GM23338 (cell line): ENCODE data around the gene TMEM106C. TPM values are rescaled to one million over a fixed set of nuclear protein-coding genes. Genes with fewer than 3 reads are reported as not detected.

Experiments
- ATAC-seq: fragments of 200-7000 bp; cut with Tn5 transposase; 3 replicates; pipeline ENCODE4 v1.9.1; 2020
- DNase-seq: peaks from one replicate; pipeline ENCODE4 v3.0.0-alpha.2; 2015; ENCODE audit warnings: low spot score
- H2AFZ ChIP-seq: fragments of 200-600 bp; sonication (generic); 2 replicates; pipeline ENCODE4 v1.8.0; 2016; ENCODE audit warnings: antibody characterized with exemption, mild to moderate bottlenecking, moderate library complexity
- H3F3A ChIP-seq: fragments of 200-600 bp; sonication (generic); replicated peaks from 2 replicates; pipeline ENCODE4 v1.8.0; 2017; ENCODE audit warnings: antibody characterized with exemption, mixed run types, low read depth
- H3K27ac ChIP-seq: fragments of 200-600 bp; sonication (generic); 2 replicates; pipeline ENCODE4 v1.6.1; 2016; ENCODE audit warnings: low read depth
- H3K27me3 ChIP-seq: fragments of 200-600 bp; sonication (generic); 2 replicates; pipeline ENCODE4 v1.8.0; 2016; ENCODE audit warnings: mild to moderate bottlenecking, mixed run types, moderate library complexity; ENCODE audit not compliant: insufficient read depth
- H3K36me3 ChIP-seq: fragments of 200-600 bp; sonication (generic); 2 replicates; pipeline ENCODE4 v1.8.0; 2016; ENCODE audit warnings: mild to moderate bottlenecking; ENCODE audit not compliant: insufficient read depth
- H3K4me1 ChIP-seq: fragments of 200-600 bp; sonication (generic); 2 replicates; pipeline ENCODE4 v1.8.0; 2016; ENCODE audit warnings: mild to moderate bottlenecking, moderate library complexity; ENCODE audit not compliant: insufficient read depth
- H3K4me2 ChIP-seq: fragments of 200-600 bp; sonication (generic); 2 replicates; pipeline ENCODE4 v1.7.1; 2017; ENCODE audit warnings: mixed run types
- H3K4me3 ChIP-seq: fragments of 200-600 bp; sonication (generic); 2 replicates; pipeline ENCODE4 v1.6.1; 2016; ENCODE audit warnings: mixed run types
- H3K79me2 ChIP-seq: fragments of 200-600 bp; sonication (generic); replicated peaks from 2 replicates; pipeline ENCODE4 v1.8.0; 2017; ENCODE audit warnings: mild to moderate bottlenecking; ENCODE audit not compliant: insufficient read depth
- H3K9me2 ChIP-seq: fragments of 200-600 bp; sonication (generic); 2 replicates; pipeline ENCODE4 v1.8.0; 2017; ENCODE audit not compliant: insufficient read depth
- H4K20me1 ChIP-seq: fragments of 200-600 bp; sonication (generic); replicated peaks from 2 replicates; pipeline ENCODE4 v1.8.0; 2017; ENCODE audit warnings: mild to moderate bottlenecking; ENCODE audit not compliant: insufficient read depth
- H3K27ac Mint-ChIP-seq: 2 replicates; pipeline ENCODE4 v1.8.0; 2020; ENCODE audit warnings: inconsistent platforms, mild to moderate bottlenecking, moderate library complexity, mixed read lengths
- H3K27me3 Mint-ChIP-seq: 3 replicates; pipeline ENCODE4 v1.8.0; 2022; ENCODE audit warnings: low read depth, mild to moderate bottlenecking, moderate library complexity, mixed read lengths, inconsistent platforms; ENCODE audit not compliant: insufficient read depth, poor library complexity
- H3K36me3 Mint-ChIP-seq: 3 replicates; pipeline ENCODE4 v1.8.0; 2021; ENCODE audit warnings: low read depth, mild to moderate bottlenecking, inconsistent platforms, moderate library complexity, mixed read lengths
- H3K4me1 Mint-ChIP-seq: 3 replicates; pipeline ENCODE4 v1.8.0; 2020; ENCODE audit warnings: mild to moderate bottlenecking, inconsistent platforms, mixed read lengths
- H3K4me3 Mint-ChIP-seq: 3 replicates; pipeline ENCODE4 v1.8.0; 2021; ENCODE audit warnings: moderate library complexity, mild to moderate bottlenecking, inconsistent platforms, mixed read lengths
- H3K9me3 Mint-ChIP-seq: 3 replicates; pipeline ENCODE4 v1.8.0; 2020; ENCODE audit warnings: moderate library complexity, mild to moderate bottlenecking, inconsistent platforms, mixed read lengths
- EZH2phosphoT487 ChIP-seq: fragments of 200-600 bp; sonication (generic); IDR thresholded peaks from one replicate; pipeline ENCODE4 v1.8.1; 2018; ENCODE audit warnings: antibody characterized with exemption; ENCODE audit not compliant: unreplicated experiment
- JUNB ChIP-seq: IDR thresholded peaks from one replicate; pipeline ENCODE4 v1.6.1; 2016; ENCODE audit warnings: antibody characterized with exemption; ENCODE audit not compliant: unreplicated experiment
- ZNF114 ChIP-seq: fragments of 250-450 bp; sonication (Bioruptor Pico); IDR thresholded peaks from 2 replicates; pipeline ENCODE4 v1.5.0; 2020; ENCODE audit warnings: mild to moderate bottlenecking, moderate library complexity
- ZNF462 ChIP-seq: fragments of 250-450 bp; sonication (Bioruptor Pico); IDR thresholded peaks from 2 replicates; pipeline ENCODE4 v1.5.0; 2020; ENCODE audit warnings: mild to moderate bottlenecking, moderate library complexity
- polyA plus RNA-seq: library from polyadenylated mRNA; unstranded; fragments of >200 nt; fragmentation: Nextera tagmentation; extraction: Ambion mirVana; gene quantifications from 2 replicates; pipeline ENCODE4 v1.2.1, GENCODE V29; 2016
- total RNA-seq: library from RNA; depleted of rRNA; stranded (reverse); fragments of >200 nt; shearing (Covaris generic); gene quantifications from 2 replicates; pipeline ENCODE4 v1.2.3, GENCODE V29; 2014
- TF ChIP-seq, protein P1 (sequence below), 2 experiments: fragments of 200-600 bp in 1 of 2; sonication (generic) in 1 of 2; conservative IDR thresholded peaks; 2 replicates each; pipeline versions ENCODE4 v1.5.1 to v1.6.1; 2016 to 2017; ENCODE audit warnings: antibody characterized with exemption in 2 of 2, low read depth in 2 of 2, mild to moderate bottlenecking in 2 of 2, moderate library complexity in 1 of 2
- TF ChIP-seq, protein P2 (sequence below): IDR thresholded peaks from 2 replicates; pipeline ENCODE4 v1.6.1; 2016; ENCODE audit warnings: antibody characterized with exemption

The TMEM106C gene
- total and polyA plus RNA-seq, 2 experiments from 2014 or later: 43.5 to 83.7 TPM

- TF ChIP-seq JUNB: no peak
- TF ChIP-seq, protein P1, sequence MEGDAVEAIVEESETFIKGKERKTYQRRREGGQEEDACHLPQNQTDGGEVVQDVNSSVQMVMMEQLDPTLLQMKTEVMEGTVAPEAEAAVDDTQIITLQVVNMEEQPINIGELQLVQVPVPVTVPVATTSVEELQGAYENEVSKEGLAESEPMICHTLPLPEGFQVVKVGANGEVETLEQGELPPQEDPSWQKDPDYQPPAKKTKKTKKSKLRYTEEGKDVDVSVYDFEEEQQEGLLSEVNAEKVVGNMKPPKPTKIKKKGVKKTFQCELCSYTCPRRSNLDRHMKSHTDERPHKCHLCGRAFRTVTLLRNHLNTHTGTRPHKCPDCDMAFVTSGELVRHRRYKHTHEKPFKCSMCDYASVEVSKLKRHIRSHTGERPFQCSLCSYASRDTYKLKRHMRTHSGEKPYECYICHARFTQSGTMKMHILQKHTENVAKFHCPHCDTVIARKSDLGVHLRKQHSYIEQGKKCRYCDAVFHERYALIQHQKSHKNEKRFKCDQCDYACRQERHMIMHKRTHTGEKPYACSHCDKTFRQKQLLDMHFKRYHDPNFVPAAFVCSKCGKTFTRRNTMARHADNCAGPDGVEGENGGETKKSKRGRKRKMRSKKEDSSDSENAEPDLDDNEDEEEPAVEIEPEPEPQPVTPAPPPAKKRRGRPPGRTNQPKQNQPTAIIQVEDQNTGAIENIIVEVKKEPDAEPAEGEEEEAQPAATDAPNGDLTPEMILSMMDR (conservative IDR thresholded peaks at IDR 0.05; ENCODE audit: low read depth in 2 of 2): peak in 1 of 2 experiments; percentile 9; a peak in 1 of 4 replicates
- Mint-ChIP-seq H3K4me3 (no peak overlapping the region), H3K27me3 (peaks cover 25% of the 10 kb centered on the region), H3K36me3 (no peaks in the 10 kb centered on the region), H3K9me3 (no peaks in the 10 kb centered on the region), H3K4me1 (0 out of 3 replicates have a peak, but pooled peaks cover 6% of the 10 kb centered on the region), H3K27ac (no peak overlapping the region)
- Histone ChIP-seq H4K20me1 (no peaks in the 10 kb centered on the region), H3K4me1 (no peaks in the 10 kb centered on the region), H3K9me2 (no peaks in the 10 kb centered on the region), H3F3A (no peaks in the 10 kb centered on the region), H3K36me3 (no peaks in the 10 kb centered on the region), H3K4me2 (no peak overlapping the region), H3K4me3 (no peak overlapping the region), H2AFZ (no peak overlapping the region), H3K79me2 (no peaks in the 10 kb centered on the region), H3K27ac (no peak overlapping the region), H3K27me3 (no peaks in the 10 kb centered on the region)
- no peak for DNase-seq
- ATAC-seq: peak; percentile 35
These were observed 15.8 kb downstream of the TMEM106C start for GRCh38 chr12:47979166-47979565.

DNA sequence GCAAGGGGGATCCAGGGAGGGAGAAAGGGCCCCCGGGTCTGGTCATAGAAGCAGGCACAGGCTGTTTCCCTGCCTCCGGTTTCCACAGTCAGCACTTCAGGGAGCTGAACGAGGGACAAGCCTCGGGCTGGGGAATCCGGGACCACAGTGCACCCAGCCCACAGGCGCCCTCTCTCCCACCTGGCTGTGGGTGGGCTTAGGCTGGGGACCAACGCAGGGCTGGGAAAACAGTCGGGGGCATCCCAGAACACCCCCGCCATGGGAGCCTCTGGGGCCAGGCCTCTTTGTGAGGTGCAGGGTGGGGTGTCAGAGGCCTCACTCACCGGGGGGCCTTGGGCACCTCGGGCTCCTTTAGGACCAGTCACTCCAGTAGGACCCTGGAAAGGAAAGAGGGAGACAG is 16.3 kb downstream of the TMEM106C start:
- no peak for DNase-seq
- no peak overlapping the region for H3K4me2 ChIP-seq
- Mint-ChIP-seq H3K9me3 (no peaks in the 10 kb centered on the region), H3K36me3 (no peaks in the 10 kb centered on the region; the same call in 2 of the 3 replicates), H3K4me1 (0 out of 3 replicates have a peak, but pooled peaks cover 6% of the 10 kb centered on the region), H3K27me3 (peaks cover 28% of the 10 kb centered on the region), H3K27ac (no peak overlapping the region), H3K4me3 (no peak overlapping the region)
- no peaks in the 10 kb centered on the region for H3K36me3 ChIP-seq
- no peak overlapping the region for H3K27ac ChIP-seq
- no peaks in the 10 kb centered on the region for H3K27me3 ChIP-seq
- no peaks in the 10 kb centered on the region for H4K20me1 ChIP-seq
- H3K4me3 ChIP-seq: no peak overlapping the region
- H3F3A ChIP-seq: no peaks in the 10 kb centered on the region
- no peak overlapping the region for H2AFZ ChIP-seq
- no peaks in the 10 kb centered on the region for H3K79me2 ChIP-seq
- H3K4me1 ChIP-seq: no peaks in the 10 kb centered on the region
- ATAC-seq: no peak
- H3K9me2 ChIP-seq: no peaks in the 10 kb centered on the region
- TF ChIP-seq, protein P1 (conservative IDR thresholded peaks at IDR 0.05; ENCODE audit: low read depth in 2 of 2): no peak
- no peak for TF ChIP-seq ZNF114 (CRISPR knock-in tag)
- TF ChIP-seq EZH2phosphoT487: no peak
- TF ChIP-seq, protein P2, sequence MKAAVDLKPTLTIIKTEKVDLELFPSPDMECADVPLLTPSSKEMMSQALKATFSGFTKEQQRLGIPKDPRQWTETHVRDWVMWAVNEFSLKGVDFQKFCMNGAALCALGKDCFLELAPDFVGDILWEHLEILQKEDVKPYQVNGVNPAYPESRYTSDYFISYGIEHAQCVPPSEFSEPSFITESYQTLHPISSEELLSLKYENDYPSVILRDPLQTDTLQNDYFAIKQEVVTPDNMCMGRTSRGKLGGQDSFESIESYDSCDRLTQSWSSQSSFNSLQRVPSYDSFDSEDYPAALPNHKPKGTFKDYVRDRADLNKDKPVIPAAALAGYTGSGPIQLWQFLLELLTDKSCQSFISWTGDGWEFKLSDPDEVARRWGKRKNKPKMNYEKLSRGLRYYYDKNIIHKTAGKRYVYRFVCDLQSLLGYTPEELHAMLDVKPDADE: no peak
- TF ChIP-seq ZNF462: no peak
- no peak for TF ChIP-seq JUNB
